H9 (cell line): ENCODE measurements around the gene WWC2. TPM values are rescaled to one million over a fixed set of nuclear protein-coding genes. Genes with fewer than 3 reads are reported as not detected.

ENCODE experiments used
- DNase-seq: peaks from one replicate; pipeline ENCODE4 v3.0.0-alpha.2; 2017
- H2AFZ ChIP-seq: one replicate; pipeline ENCODE4 v1.6.1; 2013; ENCODE audit warnings: mild to moderate bottlenecking, low read length, control low read depth, moderate library complexity
- H2AK5ac ChIP-seq: 2 replicates; pipeline ENCODE4 v1.6.1; 2013; ENCODE audit warnings: low read length, control low read depth, mixed read lengths; ENCODE audit not compliant: insufficient read length
- H2BK120ac ChIP-seq: one replicate; pipeline ENCODE4 v1.6.1; 2013; ENCODE audit warnings: low read depth, mild to moderate bottlenecking, low read length, control low read depth, inconsistent platforms; ENCODE audit not compliant: poor library complexity, severe bottlenecking
- H2BK12ac ChIP-seq: 2 replicates; pipeline ENCODE4 v1.6.1; 2013; ENCODE audit warnings: low read length, control low read depth, mixed read lengths, low read depth; ENCODE audit not compliant: insufficient read length
- H2BK15ac ChIP-seq: 2 replicates; pipeline ENCODE4 v1.6.1; 2013; ENCODE audit warnings: low read depth, low read length, control low read depth
- H2BK20ac ChIP-seq: one replicate; pipeline ENCODE4 v1.6.1; 2013; ENCODE audit warnings: low read depth, mild to moderate bottlenecking, low read length, control low read depth, inconsistent platforms; ENCODE audit not compliant: poor library complexity, severe bottlenecking
- H2BK5ac ChIP-seq: 2 replicates; pipeline ENCODE4 v1.6.1; 2013; ENCODE audit warnings: low read length, control low read depth, mixed read lengths; ENCODE audit not compliant: insufficient read length
- H3K14ac ChIP-seq: 2 replicates; pipeline ENCODE4 v1.6.1; 2013; ENCODE audit warnings: low read length, control low read depth; ENCODE audit not compliant: insufficient read depth
- H3K18ac ChIP-seq: 2 replicates; pipeline ENCODE4 v1.6.1; 2013; ENCODE audit warnings: low read depth, mild to moderate bottlenecking, mixed read lengths, low read length, control low read depth; ENCODE audit not compliant: insufficient read length
- H3K23ac ChIP-seq: 2 replicates; pipeline ENCODE4 v1.6.1; 2013; ENCODE audit warnings: low read length, control low read depth, mixed read lengths, low read depth; ENCODE audit not compliant: insufficient read length
- H3K23me2 ChIP-seq: 2 replicates; pipeline ENCODE4 v1.6.1; 2013; ENCODE audit warnings: low read depth, mild to moderate bottlenecking, mixed read lengths, low read length, control low read depth; ENCODE audit not compliant: insufficient read length, poor library complexity, severe bottlenecking
- H3K27ac ChIP-seq: 2 replicates; pipeline ENCODE4 v1.5.1; 2013; ENCODE audit warnings: low read length, control low read depth, mixed read lengths, low read depth; ENCODE audit not compliant: insufficient read length
- H3K27me3 ChIP-seq: 2 replicates; pipeline ENCODE4 v1.6.1; 2013; ENCODE audit warnings: low read length, control low read depth, inconsistent platforms; ENCODE audit not compliant: insufficient read depth
- H3K4ac ChIP-seq: 2 replicates; pipeline ENCODE4 v1.6.1; 2013; ENCODE audit warnings: low read depth, mild to moderate bottlenecking, control low read depth, inconsistent platforms, low read length, moderate library complexity
- H3K4me1 ChIP-seq: 2 replicates; pipeline ENCODE4 v1.6.1; 2013; ENCODE audit warnings: low read length, control low read depth, inconsistent platforms; ENCODE audit not compliant: insufficient read depth
- H3K4me2 ChIP-seq: 2 replicates; pipeline ENCODE4 v1.6.1; 2013; ENCODE audit warnings: low read length, control low read depth, mixed read lengths; ENCODE audit not compliant: insufficient read length, insufficient read depth
- H3K56ac ChIP-seq: 2 replicates; pipeline ENCODE4 v1.6.1; 2013; ENCODE audit warnings: low read depth, mild to moderate bottlenecking, mixed read lengths, low read length, control low read depth; ENCODE audit not compliant: insufficient read length
- H3K79me1 ChIP-seq: 2 replicates; pipeline ENCODE4 v1.6.1; 2013; ENCODE audit warnings: low read depth, mild to moderate bottlenecking, moderate library complexity, low read length, control low read depth, inconsistent platforms; ENCODE audit not compliant: insufficient read depth, poor library complexity, severe bottlenecking
- H3K79me2 ChIP-seq: 2 replicates; pipeline ENCODE4 v1.6.1; 2013; ENCODE audit warnings: low read length, control low read depth, inconsistent platforms; ENCODE audit not compliant: insufficient read depth
- H3K9ac ChIP-seq: 2 replicates; pipeline ENCODE4 v1.6.1; 2013; ENCODE audit warnings: low read length, control low read depth, mixed read lengths; ENCODE audit not compliant: insufficient read length; ENCODE audit errors: extremely low read depth
- H3K9me3 ChIP-seq: one replicate; pipeline ENCODE4 v1.6.1; 2013; ENCODE audit warnings: low read depth, low read length, inconsistent platforms; ENCODE audit not compliant: control insufficient read depth
- H3T11ph ChIP-seq: one replicate; pipeline ENCODE4 v1.6.1; 2013; ENCODE audit warnings: mild to moderate bottlenecking, low read length, control low read depth, inconsistent platforms
- H4K20me1 ChIP-seq: one replicate; pipeline ENCODE4 v1.6.1; 2013; ENCODE audit not compliant: control insufficient read depth, insufficient read length, insufficient read depth
- H4K5ac ChIP-seq: 2 replicates; pipeline ENCODE4 v1.6.1; 2013; ENCODE audit warnings: low read depth, mild to moderate bottlenecking, mixed read lengths, low read length, control low read depth; ENCODE audit not compliant: insufficient read length
- H4K8ac ChIP-seq: replicated peaks from 2 replicates; pipeline ENCODE4 v1.6.1; 2013; ENCODE audit warnings: low read length, control low read depth, mixed read lengths, low read depth; ENCODE audit not compliant: insufficient read length
- H4K91ac ChIP-seq: 2 replicates; pipeline ENCODE4 v1.6.1; 2013; ENCODE audit warnings: low read depth, mild to moderate bottlenecking, moderate library complexity, mixed read lengths, low read length, control low read depth; ENCODE audit not compliant: insufficient read length
- H3K27ac Mint-ChIP-seq, 3 experiments: 2 replicates in 2 of 3; 3 replicates in 1 of 3; pipeline ENCODE4 v1.8.0; 2020 to 2021; ENCODE audit warnings: mixed read lengths in 3 of 3, mild to moderate bottlenecking in 1 of 3, moderate library complexity in 1 of 3
- H3K27me3 Mint-ChIP-seq: 2 replicates; pipeline ENCODE4 v1.8.0; 2021; ENCODE audit warnings: low read depth, mild to moderate bottlenecking, moderate library complexity, mixed read lengths
- H3K36me3 Mint-ChIP-seq, 3 experiments: 2 replicates in 2 of 3; 3 replicates in 1 of 3; pipeline ENCODE4 v1.8.0; 2020 to 2021; ENCODE audit warnings: low read depth in 3 of 3, mixed read lengths in 3 of 3; ENCODE audit not compliant: insufficient read depth in 1 of 3
- H3K4me1 Mint-ChIP-seq, 2 experiments: 2 replicates each; pipeline ENCODE4 v1.8.0; 2020; ENCODE audit warnings: mixed read lengths in 2 of 2
- H3K4me3 Mint-ChIP-seq, 2 experiments: 2 replicates in 1 of 2; 3 replicates in 1 of 2; pipeline ENCODE4 v1.8.0; 2020 to 2021; ENCODE audit warnings: mild to moderate bottlenecking in 2 of 2, mixed read lengths in 2 of 2, moderate library complexity in 1 of 2
- H3K9me3 Mint-ChIP-seq, 2 experiments: 2 replicates in 1 of 2; 3 replicates in 1 of 2; pipeline ENCODE4 v1.8.0; 2020; ENCODE audit warnings: mild to moderate bottlenecking in 2 of 2, mixed read lengths in 2 of 2, moderate library complexity in 1 of 2
- WGBS: extraction: QIAGEN DNeasy Blood & Tissue Kit; methylation state at CpG from one replicate; pipeline ENCODE4 v1.1.7; 2013; ENCODE audit warnings: missing lambda C conversion rate, low lambda C conversion rate, mixed read lengths; ENCODE audit not compliant: insufficient read length; ENCODE audit errors: extremely low coverage; 5-methylcytosine and 5-hydroxymethylcytosine counted together
- total RNA-seq: library from RNA; stranded (reverse); gene quantifications from 2 replicates; pipeline ENCODE4 v1.2.1, GENCODE V29; 2021
- TF ChIP-seq, protein P1 (sequence below): fragments of 200-600 bp; sonication (generic); conservative IDR thresholded peaks from 3 replicates; pipeline ENCODE4 v1.8.0; 2021; ENCODE audit warnings: antibody characterized with exemption, mild to moderate bottlenecking

The WWC2 gene
- total RNA-seq, 1 experiment from 2014 or later = 106 TPM

DNA sequence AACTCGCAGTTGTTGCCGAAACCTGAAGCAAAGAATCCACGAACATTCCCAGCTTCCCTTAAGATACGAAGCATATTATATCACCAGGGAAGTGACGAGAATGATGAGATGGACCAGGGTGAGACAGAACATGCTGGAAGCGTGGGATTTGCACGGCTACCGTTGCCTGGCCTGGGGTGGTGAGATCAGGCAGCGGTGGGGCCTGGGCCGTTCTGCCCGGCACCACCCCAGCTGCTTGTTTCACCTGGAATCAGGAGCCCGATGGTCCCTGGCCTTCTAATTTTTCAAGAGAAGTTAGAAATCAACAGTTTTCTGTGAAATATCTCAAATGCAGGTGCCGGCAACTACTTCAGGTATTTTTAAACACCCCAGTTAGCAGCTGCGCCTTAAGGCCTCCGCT is 215.3 kb downstream of the WWC2 start:
- WGBS = no CpG with 5 or more reads among the region's 15 CpGs
- H3K56ac ChIP-seq = no peak overlapping the region
- no peak overlapping the region for H4K91ac ChIP-seq
- H3K4me1 ChIP-seq = no peaks in the 10 kb centered on the region
- H2BK12ac ChIP-seq = no peak overlapping the region
- no peak overlapping the region for H2BK20ac ChIP-seq
- no peak overlapping the region for H3K9ac ChIP-seq
- H3K23me2 ChIP-seq = no peaks in the 10 kb centered on the region
- H4K5ac ChIP-seq = no peak overlapping the region
- Mint-ChIP-seq H3K9me3 (no peaks in the 10 kb centered on the region), H3K27ac (no peak overlapping the region), H3K36me3 (peaks cover 22 to 68% (median 51%) of the 10 kb centered on the region in 3 experiments), H3K27me3 (no peaks in the 10 kb centered on the region), H3K4me3 (no peak overlapping the region), H3K4me1 (no peaks in the 10 kb centered on the region)
- no peak overlapping the region for H3K14ac ChIP-seq
- TF ChIP-seq, protein P1, sequence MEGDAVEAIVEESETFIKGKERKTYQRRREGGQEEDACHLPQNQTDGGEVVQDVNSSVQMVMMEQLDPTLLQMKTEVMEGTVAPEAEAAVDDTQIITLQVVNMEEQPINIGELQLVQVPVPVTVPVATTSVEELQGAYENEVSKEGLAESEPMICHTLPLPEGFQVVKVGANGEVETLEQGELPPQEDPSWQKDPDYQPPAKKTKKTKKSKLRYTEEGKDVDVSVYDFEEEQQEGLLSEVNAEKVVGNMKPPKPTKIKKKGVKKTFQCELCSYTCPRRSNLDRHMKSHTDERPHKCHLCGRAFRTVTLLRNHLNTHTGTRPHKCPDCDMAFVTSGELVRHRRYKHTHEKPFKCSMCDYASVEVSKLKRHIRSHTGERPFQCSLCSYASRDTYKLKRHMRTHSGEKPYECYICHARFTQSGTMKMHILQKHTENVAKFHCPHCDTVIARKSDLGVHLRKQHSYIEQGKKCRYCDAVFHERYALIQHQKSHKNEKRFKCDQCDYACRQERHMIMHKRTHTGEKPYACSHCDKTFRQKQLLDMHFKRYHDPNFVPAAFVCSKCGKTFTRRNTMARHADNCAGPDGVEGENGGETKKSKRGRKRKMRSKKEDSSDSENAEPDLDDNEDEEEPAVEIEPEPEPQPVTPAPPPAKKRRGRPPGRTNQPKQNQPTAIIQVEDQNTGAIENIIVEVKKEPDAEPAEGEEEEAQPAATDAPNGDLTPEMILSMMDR = no peak
- no peak overlapping the region for H2BK5ac ChIP-seq
- H3K79me1 ChIP-seq = no peaks in the 10 kb centered on the region
- no peaks in the 10 kb centered on the region for H3K79me2 ChIP-seq
- H4K8ac ChIP-seq = no peak overlapping the region
- H3T11ph ChIP-seq = no peak overlapping the region
- H2AK5ac ChIP-seq = no peak overlapping the region
- H3K27me3 ChIP-seq = no peaks in the 10 kb centered on the region
- H4K20me1 ChIP-seq = no peaks in the 10 kb centered on the region
- H2BK15ac ChIP-seq = no peak overlapping the region
- H3K23ac ChIP-seq = no peak overlapping the region
- no peak overlapping the region for H2BK120ac ChIP-seq
- H2AFZ ChIP-seq = no peak overlapping the region
- no peak overlapping the region for H3K18ac ChIP-seq
- no peak for DNase-seq
- no peak overlapping the region for H3K4me2 ChIP-seq
- H3K27ac ChIP-seq = no peak overlapping the region
- H3K9me3 ChIP-seq = no peaks in the 10 kb centered on the region
- no peak overlapping the region for H3K4ac ChIP-seq
